Activated T-helper 17 cell treated with anti-CD3 and anti-CD28 coated beads, Interleukin-2, amount 50 U/mL, for 72 hours (primary cell): Measurements from ENCODE around the gene MRPL28. TPM values are rescaled to one million over a fixed set of nuclear protein-coding genes. Genes with fewer than 3 reads are reported as not detected.
"Not testable (repeated sequence)": the region's sequence is repeated elsewhere in the genome, so short reads cannot be mapped to it uniquely, and the experiment has no call there.

Experiments used
- ATAC-seq: fragments of 150-1000 bp; cut with Tn5 transposase; replicated peaks from 2 replicates; pipeline ENCODE4 v1.10.0; 2021; ENCODE audit warnings: mild to moderate bottlenecking, moderate library complexity
- H3K27ac Mint-ChIP-seq: one replicate; pipeline ENCODE4 v1.8.0; 2022; ENCODE audit warnings: mixed read lengths
- H3K27me3 Mint-ChIP-seq: one replicate; pipeline ENCODE4 v1.8.0; 2022; ENCODE audit warnings: mixed read lengths
- H3K36me3 Mint-ChIP-seq: one replicate; pipeline ENCODE4 v1.8.0; 2022; ENCODE audit warnings: low read depth, mild to moderate bottlenecking, mixed read lengths
- H3K4me1 Mint-ChIP-seq: one replicate; pipeline ENCODE4 v1.8.0; 2022; ENCODE audit warnings: mixed read lengths
- H3K4me3 Mint-ChIP-seq: one replicate; pipeline ENCODE4 v1.8.0; 2022; ENCODE audit warnings: mild to moderate bottlenecking, mixed read lengths
- H3K9me3 Mint-ChIP-seq: one replicate; pipeline ENCODE4 v1.8.0; 2022; ENCODE audit warnings: mixed read lengths
- total RNA-seq, 2 donors: library from RNA; stranded (reverse); gene quantifications; one replicate each; pipeline ENCODE4 v1.2.3, GENCODE V29; 2022

The MRPL28 gene
- total RNA-seq, 2 donors from 2014 or later: 63.4 to 86.2 TPM

- not testable (repeated sequence) for H3K27me3 Mint-ChIP-seq, H3K4me3 Mint-ChIP-seq, ATAC-seq, H3K9me3 Mint-ChIP-seq, H3K27ac Mint-ChIP-seq
- Mint-ChIP-seq H3K4me1 (peaks cover 37% of the 10 kb centered on the region), H3K36me3 (peaks cover 13% of the 10 kb centered on the region)
Observed at GRCh38 chr16:334164-334832, 36.0 kb downstream of the MRPL28 start.

- H3K4me1 Mint-ChIP-seq: peaks cover 37% of the 10 kb centered on the region
Observed at GRCh38 chr16:333406-334094, 36.8 kb downstream of the MRPL28 start.

GRCh38 chr16:331181-331814, 39.0 kb downstream of the MRPL28 start:
- Mint-ChIP-seq H3K4me1 (peaks cover 43% of the 10 kb centered on the region), H3K36me3 (peaks cover 13% of the 10 kb centered on the region)
- H3K27ac Mint-ChIP-seq, H3K9me3 Mint-ChIP-seq, H3K4me3 Mint-ChIP-seq, H3K27me3 Mint-ChIP-seq, ATAC-seq: not testable (repeated sequence)

More at GRCh38 chr16:333406-334094, 36.8 kb downstream of the MRPL28 start:
- ATAC-seq: no peak
- Mint-ChIP-seq H3K36me3 (peaks cover 13% of the 10 kb centered on the region), H3K27me3 (no peaks in the 10 kb centered on the region), H3K4me3 (no peak overlapping the region), H3K9me3 (no peaks in the 10 kb centered on the region), H3K27ac (no peak overlapping the region)

GRCh38 chr16:330741-331140, 39.6 kb downstream of the MRPL28 start:
- peaks cover 40% of the 10 kb centered on the region for H3K4me1 Mint-ChIP-seq
- H3K4me3 Mint-ChIP-seq: no peak overlapping the region
- no peaks in the 10 kb centered on the region for H3K9me3 Mint-ChIP-seq
- H3K27me3 Mint-ChIP-seq: no peaks in the 10 kb centered on the region
- no peak overlapping the region for H3K27ac Mint-ChIP-seq
- peaks cover 13% of the 10 kb centered on the region for H3K36me3 Mint-ChIP-seq
- no peak for ATAC-seq

GRCh38 chr16:325375-326145, 44.8 kb downstream of the MRPL28 start:
- Mint-ChIP-seq H3K4me1 (peaks cover 22% of the 10 kb centered on the region), H3K27ac (no peak overlapping the region), H3K27me3 (no peaks in the 10 kb centered on the region), H3K36me3 (peaks cover 6% of the 10 kb centered on the region), H3K4me3 (peak overlapping the region; percentile 67), H3K9me3 (no peaks in the 10 kb centered on the region)
- ATAC-seq: no peak

GRCh38 chr16:324451-325334, 45.6 kb downstream of the MRPL28 start:
- Mint-ChIP-seq H3K36me3 (peaks cover 6% of the 10 kb centered on the region), H3K9me3 (no peaks in the 10 kb centered on the region), H3K27ac (no peak overlapping the region), H3K27me3 (no peaks in the 10 kb centered on the region), H3K4me3 (peak overlapping the region; percentile 67), H3K4me1 (peaks cover 23% of the 10 kb centered on the region)
- ATAC-seq: peak; percentile 11

GRCh38 chr16:324201-324450, 46.2 kb downstream of the MRPL28 start:
- H3K4me1 Mint-ChIP-seq: peaks cover 25% of the 10 kb centered on the region
- peak overlapping the region; percentile 67 for H3K4me3 Mint-ChIP-seq
- ATAC-seq: no peak
- no peaks in the 10 kb centered on the region for H3K27me3 Mint-ChIP-seq
- H3K27ac Mint-ChIP-seq: no peak overlapping the region
- H3K36me3 Mint-ChIP-seq: peaks cover 9% of the 10 kb centered on the region
- no peaks in the 10 kb centered on the region for H3K9me3 Mint-ChIP-seq

- no peaks in the 10 kb centered on the region for H3K9me3 Mint-ChIP-seq
- peaks cover 28% of the 10 kb centered on the region for H3K4me1 Mint-ChIP-seq
- H3K4me3 Mint-ChIP-seq: no peak overlapping the region
- peaks cover 19% of the 10 kb centered on the region for H3K36me3 Mint-ChIP-seq
- no peak overlapping the region for H3K27ac Mint-ChIP-seq
- no peak for ATAC-seq
- no peaks in the 10 kb centered on the region for H3K27me3 Mint-ChIP-seq
Observed at GRCh38 chr16:322476-323143, 47.7 kb downstream of the MRPL28 start.

- H3K36me3 Mint-ChIP-seq: peaks cover 19% of the 10 kb centered on the region
- no peaks in the 10 kb centered on the region for H3K27me3 Mint-ChIP-seq
- H3K27ac Mint-ChIP-seq: no peak overlapping the region
- no peaks in the 10 kb centered on the region for H3K9me3 Mint-ChIP-seq
- H3K4me1 Mint-ChIP-seq: peaks cover 23% of the 10 kb centered on the region
- no peak for ATAC-seq
- H3K4me3 Mint-ChIP-seq: no peak overlapping the region
Observed at GRCh38 chr16:321532-321931, 48.8 kb downstream of the MRPL28 start.

GRCh38 chr16:320206-320605, 50.1 kb downstream of the MRPL28 start:
- H3K27ac Mint-ChIP-seq: no peak overlapping the region
- H3K9me3 Mint-ChIP-seq: no peaks in the 10 kb centered on the region
- no peaks in the 10 kb centered on the region for H3K27me3 Mint-ChIP-seq
- ATAC-seq: no peak
- peaks cover 21% of the 10 kb centered on the region for H3K36me3 Mint-ChIP-seq
- peaks cover 19% of the 10 kb centered on the region for H3K4me1 Mint-ChIP-seq
- H3K4me3 Mint-ChIP-seq: no peak overlapping the region

GRCh38 chr16:318628-319027, 51.7 kb downstream of the MRPL28 start:
- Mint-ChIP-seq H3K4me1 (peaks cover 18% of the 10 kb centered on the region), H3K9me3 (no peaks in the 10 kb centered on the region)
- no peak for ATAC-seq

GRCh38 chr16:317583-317982, 52.8 kb downstream of the MRPL28 start:
- H3K27me3 Mint-ChIP-seq: no peaks in the 10 kb centered on the region
- no peak overlapping the region for H3K4me3 Mint-ChIP-seq
- no peak for ATAC-seq
- peaks cover 35% of the 10 kb centered on the region for H3K36me3 Mint-ChIP-seq
- no peaks in the 10 kb centered on the region for H3K9me3 Mint-ChIP-seq
- H3K27ac Mint-ChIP-seq: no peak overlapping the region
- peaks cover 18% of the 10 kb centered on the region for H3K4me1 Mint-ChIP-seq

More at GRCh38 chr16:318628-319027, 51.7 kb downstream of the MRPL28 start:
- Mint-ChIP-seq H3K4me3 (no peak overlapping the region), H3K27ac (no peak overlapping the region), H3K36me3 (peaks cover 27% of the 10 kb centered on the region), H3K27me3 (no peaks in the 10 kb centered on the region)
